Embryonic facial prominence (tissue), 1 donor: ENCODE measurements around the gene EXOC1.
"Not testable (repeated sequence)": the region's sequence is repeated elsewhere in the genome, so short reads cannot be mapped to it uniquely, and the experiment has no call there.

Source experiments
- DNase-seq: peaks from one replicate; pipeline ENCODE4 v3.0.0-alpha.2; 2016; ENCODE audit errors: extremely low spot score

Gene EXOC1, protein sequence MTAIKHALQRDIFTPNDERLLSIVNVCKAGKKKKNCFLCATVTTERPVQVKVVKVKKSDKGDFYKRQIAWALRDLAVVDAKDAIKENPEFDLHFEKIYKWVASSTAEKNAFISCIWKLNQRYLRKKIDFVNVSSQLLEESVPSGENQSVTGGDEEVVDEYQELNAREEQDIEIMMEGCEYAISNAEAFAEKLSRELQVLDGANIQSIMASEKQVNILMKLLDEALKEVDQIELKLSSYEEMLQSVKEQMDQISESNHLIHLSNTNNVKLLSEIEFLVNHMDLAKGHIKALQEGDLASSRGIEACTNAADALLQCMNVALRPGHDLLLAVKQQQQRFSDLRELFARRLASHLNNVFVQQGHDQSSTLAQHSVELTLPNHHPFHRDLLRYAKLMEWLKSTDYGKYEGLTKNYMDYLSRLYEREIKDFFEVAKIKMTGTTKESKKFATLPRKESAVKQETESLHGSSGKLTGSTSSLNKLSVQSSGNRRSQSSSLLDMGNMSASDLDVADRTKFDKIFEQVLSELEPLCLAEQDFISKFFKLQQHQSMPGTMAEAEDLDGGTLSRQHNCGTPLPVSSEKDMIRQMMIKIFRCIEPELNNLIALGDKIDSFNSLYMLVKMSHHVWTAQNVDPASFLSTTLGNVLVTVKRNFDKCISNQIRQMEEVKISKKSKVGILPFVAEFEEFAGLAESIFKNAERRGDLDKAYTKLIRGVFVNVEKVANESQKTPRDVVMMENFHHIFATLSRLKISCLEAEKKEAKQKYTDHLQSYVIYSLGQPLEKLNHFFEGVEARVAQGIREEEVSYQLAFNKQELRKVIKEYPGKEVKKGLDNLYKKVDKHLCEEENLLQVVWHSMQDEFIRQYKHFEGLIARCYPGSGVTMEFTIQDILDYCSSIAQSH

DNA sequence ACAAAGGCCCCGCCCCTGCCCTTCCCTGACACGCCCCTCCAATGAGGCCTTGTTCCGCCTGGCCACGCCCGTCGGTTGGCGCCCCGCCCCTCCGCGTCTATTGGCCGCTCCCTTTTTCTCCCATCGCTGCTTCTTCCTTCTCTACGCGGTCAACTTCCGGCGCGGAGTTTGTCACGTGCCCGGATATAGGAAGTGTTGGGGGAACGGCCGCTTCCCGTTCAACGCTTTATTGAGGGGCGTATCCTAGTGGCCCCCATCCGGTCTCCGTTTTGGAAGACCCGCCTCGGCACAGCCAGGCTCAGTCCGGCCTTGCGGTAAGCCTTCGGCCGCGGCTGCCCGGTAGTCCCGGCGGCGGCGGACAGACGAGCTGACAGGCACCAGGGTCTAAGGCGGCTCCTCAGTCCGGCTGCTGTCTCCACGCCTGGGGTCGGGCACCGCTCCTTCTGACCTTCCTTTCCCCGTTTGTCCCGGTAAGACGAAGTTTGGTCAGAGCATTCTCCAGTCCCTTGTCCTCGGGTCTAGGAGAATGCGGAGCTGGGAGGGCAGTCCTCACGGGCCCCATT lies at the start of gene EXOC1:
Gene EXOC1 (plus strand): TSS at position 165 of the 563 bp plus-strand sequence. CDS start 4,676 bp downstream, outside the sequence.
- DNase-seq: peak; percentile 90

GRCh38 chr4:55807556-55807955 lies 45.9 kb upstream of the EXOC1 start:
- no peak for DNase-seq

DNA sequence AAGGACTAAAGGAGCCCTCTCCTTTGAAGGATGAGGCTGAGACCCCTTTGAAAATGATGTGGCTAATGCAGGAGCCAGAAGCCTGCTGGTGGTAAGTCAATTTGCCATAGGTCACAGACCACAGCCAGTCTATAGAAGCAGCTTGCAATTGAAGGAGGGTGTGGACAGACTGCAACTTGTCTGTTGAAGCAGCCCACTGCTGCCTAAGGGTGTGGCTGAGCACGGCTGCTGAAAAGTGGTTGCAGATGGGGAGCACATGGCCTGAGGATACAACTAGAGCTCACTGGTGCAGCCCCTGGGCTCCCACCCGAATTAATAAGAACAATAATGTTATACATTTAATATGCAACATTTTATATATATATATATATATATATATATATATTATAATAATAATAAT lies 45.3 kb upstream of the EXOC1 start:
- no peak for DNase-seq

DNA sequence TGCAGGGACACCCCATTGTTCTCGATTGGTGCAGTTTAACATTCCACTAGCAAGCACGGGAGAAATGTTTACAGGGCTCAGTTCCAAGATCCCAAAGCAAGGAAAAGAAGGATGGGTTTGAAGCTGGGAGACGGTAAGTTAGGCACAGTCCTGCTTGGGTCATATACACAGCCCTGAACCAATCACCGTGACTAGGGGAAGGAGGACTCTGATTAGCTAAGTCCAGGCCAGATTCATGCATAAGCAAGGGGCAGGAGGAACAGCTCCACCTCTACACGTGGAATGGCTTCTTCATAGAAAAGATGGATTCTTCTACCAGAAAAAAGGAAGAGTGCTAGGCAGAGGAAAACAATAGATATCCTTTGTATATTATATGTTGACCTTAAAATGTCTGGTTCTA lies 44.8 kb upstream of the EXOC1 start:
- DNase-seq: no peak

GRCh38 chr4:55817691-55818090 lies 35.8 kb upstream of the EXOC1 start:
- DNase-seq: no peak

GRCh38 chr4:55819634-55820033 lies 33.8 kb upstream of the EXOC1 start, which contains the start of gene EXOC1L:
Gene EXOC1L (plus strand): TSS chr4:55819790. CDS start chr4:55820027, 237 bp downstream.
- DNase-seq: no peak

GRCh38 chr4:55820279-55820678 lies 33.2 kb upstream of the EXOC1 start:
- DNase-seq: no peak

GRCh38 chr4:55822329-55822728 lies 31.1 kb upstream of the EXOC1 start:
- DNase-seq: no peak

- DNase-seq: no peak
These were observed 28.6 kb upstream of the EXOC1 start for GRCh38 chr4:55824865-55825264.

DNA sequence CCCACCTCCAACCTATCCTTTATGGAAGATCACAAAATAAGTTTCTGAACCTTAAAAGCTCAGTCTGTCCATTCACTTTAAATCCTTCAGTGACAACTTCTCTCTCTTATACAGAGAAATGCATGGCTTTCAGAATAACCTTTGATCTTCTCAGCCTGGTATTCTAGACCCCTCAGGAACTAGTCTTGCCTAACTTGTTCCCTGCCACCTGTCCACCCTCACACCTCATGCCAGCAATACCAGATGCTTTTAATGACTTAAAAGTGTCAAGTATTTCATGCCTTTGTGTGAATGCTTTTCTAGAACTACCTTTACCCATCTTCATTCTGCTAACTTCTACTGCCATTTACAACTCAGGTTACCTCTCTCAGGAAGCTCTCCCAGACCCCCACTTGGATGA lies 26.5 kb upstream of the EXOC1 start:
- no peak for DNase-seq

DNA sequence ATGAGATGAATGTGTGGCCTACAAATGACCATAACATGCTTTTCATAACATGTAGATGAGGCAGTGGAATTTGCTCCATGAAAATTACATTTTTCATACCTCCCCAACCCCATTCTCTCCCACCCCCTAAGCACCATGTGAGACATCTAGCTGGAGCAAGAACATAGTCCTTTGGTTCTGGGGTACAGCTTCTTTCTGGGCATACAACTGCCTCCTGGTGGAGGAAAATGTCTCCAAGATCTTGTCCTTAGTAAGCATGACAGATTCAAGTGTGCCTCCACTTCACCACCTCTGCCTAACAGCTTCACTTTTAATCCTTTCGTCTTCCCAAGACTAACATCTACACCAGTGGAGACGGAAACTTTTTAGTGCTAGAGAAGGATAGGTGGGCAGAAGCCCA lies 25.9 kb upstream of the EXOC1 start:
- no peak for DNase-seq

DNA sequence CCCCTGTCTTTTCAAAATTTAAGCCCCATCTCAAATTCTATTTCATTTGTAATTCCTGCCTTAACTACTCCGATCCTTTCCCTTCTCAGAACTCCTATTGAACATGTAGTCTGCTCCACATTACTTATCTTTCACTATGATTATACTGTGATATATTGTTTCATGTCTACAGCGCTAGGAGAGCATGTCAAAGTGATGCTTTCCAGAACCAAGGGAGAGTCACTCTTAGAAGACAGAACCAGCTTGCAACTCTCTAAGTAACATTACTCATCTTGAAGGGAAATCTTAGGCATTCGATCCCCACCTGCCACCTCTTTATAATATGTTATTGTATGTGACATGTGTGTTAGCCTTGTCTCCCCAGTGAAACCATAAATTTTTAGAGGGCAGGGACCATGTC lies 23.4 kb upstream of the EXOC1 start:
- DNase-seq: no peak

- no peak for DNase-seq
These were observed 22.7 kb upstream of the EXOC1 start for GRCh38 chr4:55830716-55831115.

GRCh38 chr4:55834086-55834795 lies 19.2 kb upstream of the EXOC1 start:
- DNase-seq: no peak

DNA sequence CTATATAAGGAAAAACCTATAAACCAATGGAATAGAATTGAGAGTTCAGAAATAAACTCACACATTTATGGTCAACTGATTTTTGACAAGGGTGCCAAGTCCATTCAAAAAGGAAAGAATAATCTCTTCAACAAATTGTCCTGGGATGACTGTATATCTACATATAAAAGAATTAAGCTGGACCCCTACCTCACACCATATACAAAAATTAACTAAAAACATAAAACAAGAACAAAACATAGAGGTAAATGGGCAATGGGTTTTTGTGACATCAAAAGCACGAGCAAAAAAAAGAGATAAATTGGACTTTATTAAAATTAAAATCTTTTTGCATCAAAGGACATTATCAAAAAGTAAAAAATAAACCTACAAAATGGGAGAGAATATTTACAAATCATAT lies 15.5 kb upstream of the EXOC1 start:
- no peak for DNase-seq

DNA sequence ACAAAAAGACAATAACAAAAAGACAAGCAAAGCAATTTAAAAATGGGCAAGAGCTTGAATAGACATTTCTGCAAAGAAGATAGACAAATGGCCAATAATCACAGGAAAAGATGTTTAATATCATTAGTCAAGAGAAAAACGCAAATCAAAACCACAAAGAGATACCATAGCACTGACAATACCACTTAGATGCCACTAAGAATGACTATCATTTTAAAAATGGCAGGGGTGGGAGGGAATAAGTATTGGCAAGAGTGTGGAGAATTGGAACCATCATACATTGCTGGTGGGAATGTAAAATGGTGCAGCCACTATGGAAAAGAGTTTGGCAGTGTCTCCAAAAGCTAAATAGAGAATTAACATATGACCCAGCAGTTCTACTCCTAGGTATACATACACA lies 15.1 kb upstream of the EXOC1 start:
- DNase-seq: no peak

DNA sequence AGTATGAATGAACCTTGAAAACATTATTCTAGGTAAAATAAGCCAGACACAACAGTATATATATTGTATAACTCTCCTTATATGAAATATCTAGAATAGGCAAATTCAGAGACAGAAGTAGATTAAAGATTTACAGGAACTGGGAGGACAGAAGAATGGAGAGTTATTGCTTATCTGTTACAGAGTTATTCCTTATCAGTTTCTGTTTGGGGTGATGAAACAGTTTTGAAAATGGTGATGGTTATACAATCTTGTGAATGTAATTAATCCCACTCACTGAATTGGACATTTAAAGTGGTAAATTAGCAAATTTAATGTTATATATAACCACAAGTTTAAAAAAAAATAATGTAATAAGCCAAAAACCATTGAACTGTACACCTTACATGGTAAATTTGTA lies 14.5 kb upstream of the EXOC1 start:
- DNase-seq: no peak

DNA sequence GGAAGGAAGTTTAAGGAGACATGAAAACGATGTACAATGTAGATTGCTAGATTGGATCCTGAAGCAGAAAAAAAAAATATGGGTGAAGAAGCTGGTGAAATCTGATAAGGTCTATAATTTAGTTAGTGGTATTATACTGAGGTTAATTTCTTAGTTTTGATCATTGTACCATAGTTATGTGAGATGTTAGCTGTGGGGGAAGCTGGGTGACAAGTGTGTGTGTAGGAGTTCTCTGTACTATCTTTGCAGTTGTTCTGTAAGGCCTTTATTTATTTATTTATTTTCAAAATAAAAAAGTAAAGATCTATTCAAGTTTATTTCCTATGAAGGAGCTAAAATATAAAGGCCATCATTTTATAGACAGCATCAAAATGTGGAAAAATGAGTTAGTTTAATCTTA lies 12.5 kb upstream of the EXOC1 start:
- DNase-seq: no peak

- DNase-seq: not testable (repeated sequence)
These were observed 11.8 kb upstream of the EXOC1 start for GRCh38 chr4:55841373-55842239.

DNA sequence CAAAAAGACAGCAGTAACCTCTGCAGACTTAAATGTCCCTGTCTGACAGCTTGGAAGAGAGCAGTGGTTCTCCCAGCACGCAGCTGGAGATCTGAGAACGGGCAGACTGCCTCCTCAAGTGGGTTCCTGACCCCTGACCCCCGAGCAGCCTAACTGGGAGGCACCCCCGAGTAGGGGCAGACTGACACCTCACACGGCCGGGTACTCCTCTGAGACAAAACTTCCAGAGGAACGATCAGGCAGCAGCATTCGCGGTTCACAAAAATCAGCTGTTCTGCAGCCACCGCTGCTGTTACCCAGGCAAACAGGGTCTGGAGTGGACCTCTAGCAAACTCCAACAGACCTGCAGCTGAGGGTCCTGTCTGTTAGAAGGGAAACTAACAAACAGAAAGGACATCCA lies 11.1 kb upstream of the EXOC1 start:
- DNase-seq: not testable (repeated sequence)

DNA sequence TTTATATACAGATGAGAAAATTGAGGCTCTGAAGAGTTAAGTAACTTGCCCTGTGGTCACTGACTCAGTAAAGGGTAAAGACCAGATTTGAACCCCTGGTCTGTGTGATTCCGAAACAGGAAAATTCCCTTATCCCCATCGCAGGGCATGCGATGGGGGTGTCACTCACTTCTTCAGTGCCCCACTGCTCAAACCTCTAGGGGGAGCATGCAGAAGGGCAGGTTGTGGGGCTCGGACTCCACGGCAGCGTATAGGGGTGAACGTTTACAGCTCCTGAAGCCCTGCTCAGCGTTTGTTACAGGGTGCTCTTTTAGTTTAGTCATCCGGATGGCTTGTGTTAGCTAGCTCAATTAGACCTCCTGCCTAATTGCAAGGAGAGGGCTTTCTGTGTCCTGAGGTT lies 3.7 kb upstream of the EXOC1 start:
- no peak for DNase-seq
